ENCODE data around the gene ARPP21.

The ARPP21 gene

DNA sequence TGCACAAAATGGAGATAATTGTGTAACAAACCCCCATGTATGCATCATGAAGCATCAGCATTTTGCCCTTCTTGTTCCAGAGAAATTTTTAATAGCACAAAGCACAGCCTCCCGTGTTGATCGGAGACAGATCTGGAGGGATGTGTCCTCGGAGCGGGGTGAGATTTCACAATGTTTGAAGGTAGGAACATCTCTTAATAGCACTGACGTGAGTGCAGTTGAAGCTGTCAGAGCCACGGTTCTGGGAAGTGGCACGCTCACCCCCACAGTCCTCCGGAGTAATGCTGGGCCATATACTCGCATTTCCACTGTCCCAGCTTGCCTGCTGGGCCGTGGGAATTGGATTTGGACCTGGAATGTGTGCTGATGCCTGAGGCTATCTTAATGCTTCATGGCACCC lies 24.1 kb downstream of the ARPP21 start:
- no peak for DNase-seq (ENCODE audit: low read depth)
- TF ChIP-seq, protein P1, sequence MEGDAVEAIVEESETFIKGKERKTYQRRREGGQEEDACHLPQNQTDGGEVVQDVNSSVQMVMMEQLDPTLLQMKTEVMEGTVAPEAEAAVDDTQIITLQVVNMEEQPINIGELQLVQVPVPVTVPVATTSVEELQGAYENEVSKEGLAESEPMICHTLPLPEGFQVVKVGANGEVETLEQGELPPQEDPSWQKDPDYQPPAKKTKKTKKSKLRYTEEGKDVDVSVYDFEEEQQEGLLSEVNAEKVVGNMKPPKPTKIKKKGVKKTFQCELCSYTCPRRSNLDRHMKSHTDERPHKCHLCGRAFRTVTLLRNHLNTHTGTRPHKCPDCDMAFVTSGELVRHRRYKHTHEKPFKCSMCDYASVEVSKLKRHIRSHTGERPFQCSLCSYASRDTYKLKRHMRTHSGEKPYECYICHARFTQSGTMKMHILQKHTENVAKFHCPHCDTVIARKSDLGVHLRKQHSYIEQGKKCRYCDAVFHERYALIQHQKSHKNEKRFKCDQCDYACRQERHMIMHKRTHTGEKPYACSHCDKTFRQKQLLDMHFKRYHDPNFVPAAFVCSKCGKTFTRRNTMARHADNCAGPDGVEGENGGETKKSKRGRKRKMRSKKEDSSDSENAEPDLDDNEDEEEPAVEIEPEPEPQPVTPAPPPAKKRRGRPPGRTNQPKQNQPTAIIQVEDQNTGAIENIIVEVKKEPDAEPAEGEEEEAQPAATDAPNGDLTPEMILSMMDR (conservative IDR thresholded peaks at IDR 0.05; ENCODE audit: low read depth, low read length): no peak
- no peak overlapping the region for H3K4me3 ChIP-seq (ENCODE audit: low read depth, low read length)

DNA sequence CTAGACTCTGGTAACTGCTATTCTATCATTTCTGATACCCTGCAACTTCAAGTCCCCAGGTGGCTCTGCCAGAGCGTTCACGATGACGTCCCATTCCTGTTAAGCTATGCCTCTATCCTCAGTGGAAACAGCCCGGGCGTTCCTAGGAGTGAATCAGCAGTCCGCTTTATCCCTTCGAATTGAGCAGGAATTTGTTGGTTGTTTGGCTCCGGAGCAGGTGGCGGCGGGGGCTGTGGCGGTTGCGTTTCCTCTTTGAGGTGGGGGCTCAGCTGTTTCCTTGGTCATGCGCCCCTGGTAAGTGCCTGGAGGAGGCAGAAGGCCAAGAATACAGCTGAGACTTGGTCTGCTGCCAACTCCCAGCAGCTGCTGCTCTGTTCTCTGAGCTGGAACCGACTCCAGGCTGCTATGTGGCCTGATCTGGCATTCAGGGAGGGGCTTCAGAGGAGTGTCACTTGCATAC lies 25.2 kb downstream of the ARPP21 start:
- peak overlapping the region; percentile 25 for H3K4me3 ChIP-seq (ENCODE audit: low read depth, low read length)
- peak; percentile 73 for DNase-seq (ENCODE audit: low read depth)
- TF ChIP-seq, protein P1 (conservative IDR thresholded peaks at IDR 0.05; ENCODE audit: low read depth, low read length): no peak

DNA sequence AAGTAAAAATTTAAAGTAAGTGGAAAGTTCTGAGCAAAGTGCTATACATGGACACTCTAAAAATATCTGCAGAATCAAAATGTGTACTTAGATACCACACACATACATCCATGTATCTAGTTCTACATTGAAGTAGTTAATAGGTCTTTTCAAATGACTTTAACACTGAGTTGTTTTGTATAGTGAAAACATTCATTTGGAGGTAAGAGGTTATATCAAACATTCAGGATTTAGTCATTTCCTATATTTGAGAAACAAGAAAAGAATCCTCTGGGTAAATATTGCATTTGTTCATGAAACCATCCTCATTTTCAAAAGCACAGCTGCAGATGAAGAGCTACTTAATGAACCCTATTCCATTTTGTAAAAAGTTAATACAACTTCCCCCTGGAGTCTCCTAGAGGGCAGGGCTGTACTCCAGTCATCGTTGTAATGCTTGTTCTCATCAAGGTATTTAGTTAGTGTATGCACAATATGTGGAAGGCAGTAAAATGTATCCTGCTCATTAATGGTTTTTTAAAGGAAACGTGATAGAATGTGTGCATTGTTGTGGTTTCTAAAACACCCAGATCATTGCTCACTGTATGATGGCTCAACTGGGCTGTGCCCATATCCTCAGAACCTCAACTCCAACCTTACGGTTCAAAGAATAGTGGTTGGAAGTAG lies 26.2 kb downstream of the ARPP21 start:
- DNase-seq (ENCODE audit: low read depth): peak; percentile 13
- no peak overlapping the region for H3K4me3 ChIP-seq (ENCODE audit: low read depth, low read length)
- TF ChIP-seq, protein P1 (conservative IDR thresholded peaks at IDR 0.05; ENCODE audit: low read depth, low read length): no peak

DNA sequence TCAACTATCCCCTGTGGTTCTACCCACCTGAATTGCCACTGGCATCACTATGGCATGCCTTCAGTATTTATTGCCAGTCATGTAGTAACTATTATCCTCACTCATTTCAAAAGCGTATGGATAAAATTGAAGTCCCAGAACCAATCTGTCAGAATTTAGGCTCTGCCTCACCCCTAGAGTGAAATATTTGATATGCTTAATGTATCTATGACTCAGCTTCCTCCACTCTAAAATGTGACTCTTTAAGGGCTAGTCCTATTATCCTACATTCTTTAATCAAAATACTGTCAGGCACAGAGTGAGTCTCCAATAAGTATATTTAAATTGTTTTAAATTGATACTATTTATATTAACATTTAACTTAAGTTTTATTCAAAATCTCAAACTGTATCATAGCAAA lies 27.6 kb downstream of the ARPP21 start:
- DNase-seq (ENCODE audit: low read depth): no peak
- H3K4me3 ChIP-seq (ENCODE audit: low read depth, low read length): no peak overlapping the region
- TF ChIP-seq, protein P1 (conservative IDR thresholded peaks at IDR 0.05; ENCODE audit: low read depth, low read length): no peak

DNA sequence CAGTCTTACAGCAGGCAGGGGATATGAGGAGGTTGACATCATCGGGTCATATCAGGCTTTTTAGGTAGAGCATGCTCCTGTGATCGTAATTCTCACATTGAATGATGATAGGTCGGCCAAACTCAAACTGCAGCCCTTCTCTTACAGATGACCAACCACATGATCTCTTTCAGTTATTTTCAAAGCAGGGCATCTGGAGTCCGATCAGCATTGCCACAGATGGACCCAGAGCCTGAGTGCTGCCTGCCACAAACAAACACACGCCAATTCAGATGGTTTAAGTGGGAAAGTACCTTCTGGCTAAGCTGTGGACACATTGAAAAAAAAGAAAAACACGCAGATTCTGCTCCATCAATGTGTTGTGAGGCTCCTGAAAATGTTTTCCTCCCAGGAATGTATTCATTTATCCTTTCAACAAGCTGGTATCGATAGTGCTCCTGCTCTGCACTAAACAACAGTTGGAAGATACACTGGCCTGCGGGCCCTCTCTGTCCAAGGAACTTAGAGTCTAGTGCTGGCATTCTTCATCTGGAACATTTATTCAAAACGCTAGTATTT lies 31.2 kb downstream of the ARPP21 start:
- no peak for DNase-seq (ENCODE audit: low read depth)
- no peak overlapping the region for H3K4me3 ChIP-seq (ENCODE audit: low read depth, low read length)
- TF ChIP-seq, protein P1 (conservative IDR thresholded peaks at IDR 0.05; ENCODE audit: low read depth, low read length): no peak

DNA sequence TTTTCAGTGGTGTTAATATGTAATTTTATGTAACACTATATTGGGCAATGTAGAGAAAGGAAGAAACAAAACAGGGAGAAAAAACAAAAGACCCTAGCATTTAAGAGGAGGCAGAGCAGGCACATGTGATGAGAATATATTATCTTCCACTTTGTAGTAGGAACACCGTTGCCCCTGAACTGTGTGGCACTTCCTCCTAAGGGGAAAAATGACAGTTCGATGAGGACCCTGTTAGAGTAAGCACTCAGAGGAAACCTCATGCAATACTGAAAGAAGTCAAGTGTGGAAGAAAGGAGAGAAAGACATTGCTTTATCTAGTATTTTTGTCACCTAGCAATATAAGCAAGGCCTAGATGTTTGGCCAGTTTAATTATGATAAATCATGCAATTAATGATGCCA lies 32.2 kb downstream of the ARPP21 start:
- DNase-seq (ENCODE audit: low read depth): no peak

More for the DNA sequence above, 32.2 kb downstream of the ARPP21 start:
- TF ChIP-seq, protein P1 (conservative IDR thresholded peaks at IDR 0.05; ENCODE audit: low read depth, low read length): no peak
- no peak overlapping the region for H3K4me3 ChIP-seq (ENCODE audit: low read depth, low read length)

All from choroid plexus epithelial cell (primary cell).